ENCODE measurements around the gene WSCD2. TPM values are rescaled to one million over a fixed set of nuclear protein-coding genes. Genes with fewer than 3 reads are reported as not detected.

WSCD2 gene
- total and polyA plus RNA-seq, 5 donors: 0.39 to 5.4 (median 0.51) TPM

GRCh38 chr12:108267450-108267849 is 138.4 kb downstream of the WSCD2 start:
- Histone ChIP-seq H3K27ac (ENCODE audit: low read length) (no peak overlapping the region), H3K27me3 (ENCODE audit: control insufficient read depth, insufficient read depth) (no peaks in the 10 kb centered on the region), H3K4me3 (ENCODE audit: low read length) (no peak overlapping the region), H3K4me1 (ENCODE audit: control insufficient read depth, insufficient read depth, low read length) (no peaks in the 10 kb centered on the region), H3K9me3 (ENCODE audit: control insufficient read depth, low read length) (no peaks in the 10 kb centered on the region)
- DNase-seq (no peak), ATAC-seq (no peak)
- 71% methylated on average over 4 of the region's 4 CpGs for whole genome bisulfite sequencing
- intact Hi-C loops (cut with DNase I): no loop called here

DNA sequence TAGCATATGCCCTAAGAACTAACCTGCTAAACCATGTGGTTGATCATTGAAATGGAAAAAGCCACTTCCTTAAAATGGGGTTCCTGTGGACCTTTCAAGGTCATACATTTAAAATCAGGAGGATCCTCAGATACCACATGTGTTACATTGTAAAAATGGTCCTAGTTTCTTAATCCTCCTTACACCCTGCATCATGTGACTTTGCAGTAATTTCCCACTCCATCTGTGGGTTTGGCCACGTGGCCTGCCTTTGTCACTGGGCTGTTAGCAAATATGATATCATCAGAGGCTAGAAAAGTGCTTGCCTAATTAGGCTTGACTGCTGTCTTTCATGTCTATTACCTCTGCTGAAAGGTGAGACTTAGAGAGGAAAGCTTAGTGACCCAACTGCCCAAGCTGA is 139.3 kb downstream of the WSCD2 start:
- intact Hi-C loops (cut with DNase I): no loop called here
- no peak for ATAC-seq
- Histone ChIP-seq H3K27ac (ENCODE audit: low read length) (no peak overlapping the region), H3K9me3 (ENCODE audit: control insufficient read depth, low read length) (no peaks in the 10 kb centered on the region), H3K27me3 (ENCODE audit: control insufficient read depth, insufficient read depth) (no peaks in the 10 kb centered on the region), H3K4me1 (ENCODE audit: control insufficient read depth, insufficient read depth, low read length) (no peaks in the 10 kb centered on the region), H3K4me3 (ENCODE audit: low read length) (no peak overlapping the region)
- WGBS: 28% methylated on average over 1 of the region's 1 CpG
- DNase-seq: no peak

DNA sequence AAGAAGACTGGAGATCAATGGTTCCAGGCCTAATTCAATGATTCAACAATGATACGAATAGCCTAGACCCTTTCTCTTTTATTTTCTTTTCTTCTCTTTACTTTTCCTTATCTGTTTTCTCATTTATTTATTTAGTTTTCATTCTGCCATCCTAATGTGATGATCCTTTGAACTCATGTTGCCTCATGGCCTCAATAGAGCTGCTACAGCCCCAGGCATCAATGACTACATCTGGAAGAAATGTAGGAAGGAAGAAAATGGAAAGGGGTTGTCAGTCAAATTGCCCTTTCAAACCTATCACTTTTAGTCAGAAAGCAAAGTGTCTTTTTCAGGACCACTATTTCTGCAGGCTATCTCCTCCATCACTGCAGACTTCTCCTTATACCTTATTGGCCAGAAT is 140.1 kb downstream of the WSCD2 start:
- H3K9me3 ChIP-seq (ENCODE audit: control insufficient read depth, low read length): no peaks in the 10 kb centered on the region
- H3K4me3 ChIP-seq (ENCODE audit: low read length): no peak overlapping the region
- H3K27me3 ChIP-seq (ENCODE audit: control insufficient read depth, insufficient read depth): no peaks in the 10 kb centered on the region
- H3K4me1 ChIP-seq (ENCODE audit: control insufficient read depth, insufficient read depth, low read length): no peaks in the 10 kb centered on the region
- H3K27ac ChIP-seq (ENCODE audit: low read length): no peak overlapping the region
- no peak for ATAC-seq
- intact Hi-C loops (cut with DNase I): no loop called here
- WGBS: 89% methylated on average over 1 of the region's 1 CpG
- no peak for DNase-seq

DNA sequence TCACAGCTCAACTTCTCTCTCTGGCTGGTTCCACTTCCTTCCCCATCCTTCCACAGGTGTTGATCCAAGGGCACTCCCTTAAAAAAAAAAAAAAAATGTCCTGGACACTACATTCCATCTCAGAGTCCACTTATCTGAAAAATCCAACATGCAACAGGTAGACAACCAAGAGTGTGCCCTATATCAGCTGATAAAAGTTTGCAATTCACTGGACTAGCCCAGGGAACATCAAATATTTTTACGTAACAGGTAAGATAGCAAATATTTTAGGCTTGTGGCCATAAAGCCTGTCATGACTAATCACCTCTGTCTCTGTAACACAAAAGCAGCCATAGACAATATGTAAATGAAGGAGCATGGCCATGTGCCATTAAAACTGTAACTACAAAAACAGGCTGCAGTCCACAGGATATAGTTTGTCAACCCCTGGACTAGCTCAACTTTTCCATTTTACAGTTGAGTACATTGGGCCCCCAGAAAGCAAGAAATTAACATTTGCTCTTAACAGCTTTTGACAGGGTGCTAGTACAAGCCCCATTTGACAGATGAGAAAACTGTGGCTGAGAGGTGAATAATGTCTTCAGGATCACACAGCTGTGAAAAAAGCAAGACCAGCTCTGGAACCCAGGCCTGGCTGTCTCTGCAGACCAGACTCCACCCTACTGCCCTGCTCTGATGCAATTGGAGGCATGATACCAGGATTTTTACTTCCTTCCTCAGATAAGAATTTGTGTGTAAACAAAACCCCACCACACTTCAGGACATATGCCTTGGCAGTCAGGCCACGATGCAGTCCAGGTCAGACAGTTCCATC is 141.2 kb downstream of the WSCD2 start:
- DNase-seq (no peak), ATAC-seq (peak in 1 of 2 donors; percentile 52)
- no peaks in the 10 kb centered on the region for H3K27me3 ChIP-seq (ENCODE audit: control insufficient read depth, insufficient read depth)
- H3K27ac ChIP-seq (ENCODE audit: low read length): no peak overlapping the region
- 47% methylated on average over 2 of the region's 2 CpGs for WGBS
- intact Hi-C loops (cut with DNase I): no loop called here
- H3K4me1 ChIP-seq (ENCODE audit: control insufficient read depth, insufficient read depth, low read length): no peaks in the 10 kb centered on the region
- H3K4me3 ChIP-seq (ENCODE audit: low read length): no peak overlapping the region
- H3K9me3 ChIP-seq (ENCODE audit: control insufficient read depth, low read length): no peaks in the 10 kb centered on the region

GRCh38 chr12:108270849-108271143 is 141.7 kb downstream of the WSCD2 start:
- Histone ChIP-seq H3K9me3 (ENCODE audit: control insufficient read depth, low read length) (no peaks in the 10 kb centered on the region), H3K4me1 (ENCODE audit: control insufficient read depth, insufficient read depth, low read length) (no peaks in the 10 kb centered on the region), H3K27me3 (ENCODE audit: control insufficient read depth, insufficient read depth) (no peaks in the 10 kb centered on the region), H3K27ac (ENCODE audit: low read length) (no peak overlapping the region), H3K4me3 (ENCODE audit: low read length) (no peak overlapping the region)
- ATAC-seq (no peak), DNase-seq (no peak)
- 51% methylated on average over 2 of the region's 2 CpGs for WGBS
- intact Hi-C loops (cut with DNase I): no loop called here

GRCh38 chr12:108271951-108272872 is 143.1 kb downstream of the WSCD2 start:
- intact Hi-C loops (cut with DNase I): no loop called here
- DNase-seq (peak in 1 of 3 donors; percentile 26), ATAC-seq (no peak)
- Histone ChIP-seq H3K27me3 (ENCODE audit: control insufficient read depth, insufficient read depth) (no peaks in the 10 kb centered on the region), H3K4me1 (ENCODE audit: control insufficient read depth, insufficient read depth, low read length) (no peaks in the 10 kb centered on the region), H3K27ac (ENCODE audit: low read length) (no peak overlapping the region), H3K9me3 (ENCODE audit: control insufficient read depth, low read length) (no peaks in the 10 kb centered on the region), H3K4me3 (ENCODE audit: low read length) (no peak overlapping the region)
- 60% methylated on average over 6 of the region's 6 CpGs for WGBS

GRCh38 chr12:108273217-108273616 is 144.1 kb downstream of the WSCD2 start:
- no peaks in the 10 kb centered on the region for H3K4me1 ChIP-seq (ENCODE audit: control insufficient read depth, insufficient read depth, low read length)
- no peaks in the 10 kb centered on the region for H3K9me3 ChIP-seq (ENCODE audit: control insufficient read depth, low read length)
- 43% methylated on average over 2 of the region's 2 CpGs for WGBS
- no peak overlapping the region for H3K27ac ChIP-seq (ENCODE audit: low read length)
- no peak overlapping the region for H3K4me3 ChIP-seq (ENCODE audit: low read length)
- DNase-seq: no peak
- intact Hi-C loops (cut with DNase I): no loop called here
- ATAC-seq: no peak
- no peaks in the 10 kb centered on the region for H3K27me3 ChIP-seq (ENCODE audit: control insufficient read depth, insufficient read depth)

- H3K9me3 ChIP-seq (ENCODE audit: control insufficient read depth, low read length): no peaks in the 10 kb centered on the region
- no peak overlapping the region for H3K4me3 ChIP-seq (ENCODE audit: low read length)
- intact Hi-C loops (cut with DNase I): no loop called here
- no peaks in the 10 kb centered on the region for H3K27me3 ChIP-seq (ENCODE audit: control insufficient read depth, insufficient read depth)
- H3K27ac ChIP-seq (ENCODE audit: low read length): no peak overlapping the region
- DNase-seq (no peak), ATAC-seq (no peak)
- no peaks in the 10 kb centered on the region for H3K4me1 ChIP-seq (ENCODE audit: control insufficient read depth, insufficient read depth, low read length)
Observed at GRCh38 chr12:108277613-108278012, 148.5 kb downstream of the WSCD2 start.

- no peak overlapping the region for H3K27ac ChIP-seq (ENCODE audit: low read length)
- no peaks in the 10 kb centered on the region for H3K9me3 ChIP-seq (ENCODE audit: control insufficient read depth, low read length)
- H3K4me1 ChIP-seq (ENCODE audit: control insufficient read depth, insufficient read depth, low read length): no peaks in the 10 kb centered on the region
- ATAC-seq (no peak), DNase-seq (no peak)
- WGBS: 31% methylated on average over 2 of the region's 2 CpGs
- intact Hi-C loops (cut with DNase I): no loop called here
- H3K4me3 ChIP-seq (ENCODE audit: low read length): no peak overlapping the region
- H3K27me3 ChIP-seq (ENCODE audit: control insufficient read depth, insufficient read depth): no peaks in the 10 kb centered on the region
Observed at GRCh38 chr12:108282160-108282559, 153.1 kb downstream of the WSCD2 start.

GRCh38 chr12:108282676-108283075 is 153.6 kb downstream of the WSCD2 start:
- ATAC-seq (no peak), DNase-seq (no peak)
- no peaks in the 10 kb centered on the region for H3K9me3 ChIP-seq (ENCODE audit: control insufficient read depth, low read length)
- no peak overlapping the region for H3K27ac ChIP-seq (ENCODE audit: low read length)
- intact Hi-C loops (cut with DNase I): no loop called here
- no peaks in the 10 kb centered on the region for H3K4me1 ChIP-seq (ENCODE audit: control insufficient read depth, insufficient read depth, low read length)
- WGBS: 55% methylated on average over 3 of the region's 3 CpGs
- H3K4me3 ChIP-seq (ENCODE audit: low read length): no peak overlapping the region
- no peaks in the 10 kb centered on the region for H3K27me3 ChIP-seq (ENCODE audit: control insufficient read depth, insufficient read depth)

GRCh38 chr12:108284163-108284562 is 155.1 kb downstream of the WSCD2 start:
- Histone ChIP-seq H3K4me3 (ENCODE audit: low read length) (no peak overlapping the region), H3K27me3 (ENCODE audit: control insufficient read depth, insufficient read depth) (no peaks in the 10 kb centered on the region), H3K27ac (ENCODE audit: low read length) (no peak overlapping the region), H3K9me3 (ENCODE audit: control insufficient read depth, low read length) (no peaks in the 10 kb centered on the region), H3K4me1 (ENCODE audit: control insufficient read depth, insufficient read depth, low read length) (peaks cover 3% of the 10 kb centered on the region)
- ATAC-seq (no peak), DNase-seq (no peak)
- WGBS: 68% methylated on average over 7 of the region's 7 CpGs
- intact Hi-C loops (cut with DNase I): no loop called here
